HG03342 (cell line): Measurements from ENCODE around the gene ADPRM.

Experiments
- ATAC-seq: cut with Tn5 transposase; IDR thresholded peaks from one replicate; pipeline ENCODE4 v1.9.1; 2021; ENCODE audit warnings: mild to moderate bottlenecking, moderate library complexity; ENCODE audit not compliant: unreplicated experiment

The ADPRM gene

GRCh38 chr17:10738521-10739258, 41.3 kb downstream of the ADPRM start:
- ATAC-seq = no peak

DNA sequence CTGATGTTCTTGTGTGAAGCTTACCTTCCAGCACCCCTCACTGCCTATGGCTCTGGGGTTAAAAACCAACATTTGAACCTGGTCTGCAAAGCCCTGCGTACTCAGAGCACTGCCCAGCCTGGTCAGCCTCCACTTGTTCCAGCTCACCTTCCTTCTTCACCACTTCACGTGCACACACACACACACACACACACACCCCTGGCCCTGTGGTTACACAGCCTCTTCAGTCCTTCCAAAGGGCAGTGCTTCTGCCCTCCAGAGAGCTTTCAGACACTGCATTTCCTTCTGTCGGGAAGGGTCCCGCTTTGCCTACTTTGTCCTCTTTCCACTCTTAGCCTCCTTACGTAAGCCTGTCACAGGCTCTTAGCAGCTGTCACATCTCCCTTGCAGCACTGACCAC, 42.0 kb downstream of the ADPRM start:
- no peak for ATAC-seq

GRCh38 chr17:10741416-10742135, 44.2 kb downstream of the ADPRM start:
- no peak for ATAC-seq

DNA sequence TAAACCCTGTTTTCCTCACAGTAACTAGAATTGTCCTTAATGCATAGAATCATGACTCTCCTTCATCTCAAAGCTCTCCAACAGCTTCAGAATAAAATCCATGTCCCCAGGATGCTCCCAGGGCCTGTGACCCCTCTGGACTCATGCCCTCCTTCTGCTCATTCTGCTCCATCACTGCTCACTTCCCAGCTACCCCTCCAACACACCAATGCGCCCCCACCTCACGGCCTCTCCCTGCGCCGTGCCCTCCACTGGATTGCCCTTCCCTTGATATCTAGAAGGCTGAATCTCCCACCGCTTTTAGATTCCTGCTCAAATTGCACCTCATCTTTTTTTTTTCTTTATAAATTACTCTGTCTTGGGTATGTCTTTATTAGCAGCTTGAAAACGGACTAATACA, 45.0 kb downstream of the ADPRM start:
- no peak for ATAC-seq

DNA sequence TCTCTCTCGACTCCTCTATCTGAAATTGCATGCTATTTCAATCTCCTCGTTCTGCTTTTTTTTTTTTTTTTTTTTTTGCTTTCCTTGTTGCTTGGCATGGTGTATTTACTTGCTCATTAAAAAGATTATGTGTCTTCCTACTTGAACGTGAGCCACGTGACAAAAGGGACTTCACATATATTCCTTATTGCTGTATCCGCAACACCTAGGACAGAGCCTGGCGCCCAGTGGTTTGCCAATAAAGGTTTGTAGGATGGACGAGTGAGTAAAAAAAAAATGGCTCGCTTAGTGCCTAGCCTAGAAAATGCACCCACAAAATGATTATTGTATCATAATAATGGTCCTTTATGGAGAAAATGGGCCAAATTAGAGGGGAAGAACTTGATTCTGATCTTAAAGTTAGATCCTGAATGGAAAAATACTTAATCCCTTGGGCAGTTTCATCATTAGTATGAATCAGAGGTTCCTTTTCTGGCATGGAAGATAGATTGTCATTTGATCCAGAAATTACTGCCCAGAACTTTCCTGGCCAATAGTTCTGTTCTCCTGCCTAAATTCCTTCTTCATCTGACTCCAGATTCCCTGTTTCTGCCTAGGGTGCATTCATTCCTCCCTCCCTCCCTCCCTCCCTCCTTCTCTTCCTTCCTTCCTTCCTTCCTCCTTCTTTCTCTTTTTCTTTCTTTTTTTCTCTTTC, 46.1 kb downstream of the ADPRM start:
- ATAC-seq = no peak

DNA sequence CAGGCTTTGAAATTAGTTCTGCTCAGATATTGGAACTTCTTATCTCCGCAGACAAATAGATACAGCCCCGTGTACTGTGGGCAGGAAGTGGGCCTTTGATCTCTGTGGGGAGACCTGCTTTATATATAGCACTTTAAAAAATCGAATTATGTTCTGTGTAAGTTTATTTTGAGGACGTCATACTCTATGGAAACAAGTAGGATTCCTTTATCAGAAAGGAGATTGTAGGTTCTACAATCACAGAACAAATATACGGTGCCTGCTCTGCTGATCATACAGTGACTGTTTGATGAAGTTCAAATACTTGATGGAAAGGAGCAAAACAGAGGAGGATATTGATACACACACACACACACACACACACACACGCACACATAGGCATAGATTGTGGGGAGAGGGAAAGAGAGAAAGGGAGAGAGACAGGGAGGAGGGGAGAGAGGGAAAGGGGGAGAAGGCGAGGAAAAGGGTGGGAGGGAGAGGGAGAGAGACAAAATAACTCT, 47.2 kb downstream of the ADPRM start:
- ATAC-seq = no peak

GRCh38 chr17:10745231-10745630, 47.8 kb downstream of the ADPRM start:
- ATAC-seq = no peak

DNA sequence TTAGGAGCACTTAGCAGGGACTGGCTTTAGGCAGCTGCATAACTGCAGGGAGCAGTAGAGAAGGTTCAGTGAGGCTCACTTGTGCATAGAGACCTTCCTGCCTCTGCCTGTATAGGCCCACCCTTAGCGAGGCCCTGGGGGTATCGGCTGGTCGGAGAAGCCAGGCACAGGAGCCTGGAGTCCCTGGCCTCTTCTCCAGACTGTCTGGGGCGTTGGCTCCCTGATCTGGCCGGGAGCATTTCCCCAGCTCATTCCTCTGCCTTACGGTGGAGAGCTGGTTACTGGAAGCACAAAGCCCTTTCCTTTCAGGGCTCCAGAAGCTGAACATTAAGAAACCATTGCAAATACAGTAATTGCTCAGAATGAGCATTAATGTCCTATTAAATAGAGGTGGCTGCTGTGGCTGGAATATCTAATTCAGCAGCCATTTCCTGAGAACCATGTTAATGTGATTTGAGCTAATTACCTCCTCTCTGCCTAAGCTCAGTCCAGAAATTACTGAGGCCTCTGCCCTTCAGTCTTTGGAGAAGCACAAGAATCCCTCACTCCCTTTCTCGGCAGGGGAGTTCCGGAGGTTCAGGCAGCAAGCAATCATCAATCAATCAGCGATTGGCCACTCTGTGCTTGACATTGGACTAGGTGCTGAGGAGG, 51.3 kb downstream of the ADPRM start:
- ATAC-seq = no peak

GRCh38 chr17:10750210-10750609, 52.8 kb downstream of the ADPRM start:
- no peak for ATAC-seq

DNA sequence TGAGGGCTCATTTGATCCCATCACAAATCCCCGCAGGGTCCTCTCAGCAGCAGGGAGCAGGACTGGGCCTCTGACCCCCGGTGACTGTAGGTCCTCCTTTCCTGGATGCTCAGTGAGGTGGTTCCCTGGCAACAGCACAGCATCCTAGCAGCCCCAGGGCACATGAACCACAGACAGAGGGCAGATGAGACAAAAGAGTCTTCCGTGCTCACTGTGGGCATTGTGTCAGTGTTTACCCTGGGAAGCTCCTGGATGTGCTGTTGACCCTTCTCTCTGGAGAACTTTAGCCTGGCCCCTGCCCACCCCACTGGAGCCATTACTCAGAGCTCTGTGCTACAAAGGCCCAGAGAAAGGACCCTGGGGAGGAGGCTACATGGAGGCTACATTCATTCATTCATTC, 54.2 kb downstream of the ADPRM start:
- no peak for ATAC-seq

GRCh38 chr17:10752696-10753095, 55.3 kb downstream of the ADPRM start:
- no peak for ATAC-seq

- no peak for ATAC-seq
Observed at GRCh38 chr17:10754109-10754508, 56.7 kb downstream of the ADPRM start.

GRCh38 chr17:10754861-10755591, 57.6 kb downstream of the ADPRM start:
- no peak for ATAC-seq

DNA sequence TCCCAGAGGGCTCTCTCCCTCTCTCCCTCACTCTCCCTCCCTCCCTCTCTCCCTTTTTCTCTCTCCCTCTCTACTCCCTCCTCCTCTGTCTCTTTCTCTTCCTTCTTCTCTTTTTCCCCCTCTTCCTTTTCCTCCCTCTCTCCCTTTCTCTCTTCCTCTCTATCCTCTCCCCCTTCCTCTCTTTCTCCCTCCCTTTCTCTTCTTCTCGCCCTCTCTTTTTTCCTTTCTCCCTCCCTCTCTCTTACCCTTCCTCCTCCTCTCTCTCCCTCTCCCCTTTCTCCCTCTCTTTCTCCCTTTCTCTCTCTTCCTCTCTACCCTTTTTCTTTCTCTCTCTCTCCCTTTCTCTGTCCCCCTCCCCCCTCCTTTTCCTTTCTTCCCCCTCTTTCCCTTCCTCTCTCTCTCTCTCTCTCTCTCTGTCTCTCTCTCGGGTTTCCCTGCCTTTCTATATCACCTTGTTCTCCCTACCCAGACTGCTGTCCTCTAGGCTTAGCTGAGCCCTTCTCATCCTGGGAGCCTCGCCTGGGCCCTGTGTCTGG, 58.3 kb downstream of the ADPRM start:
- no peak for ATAC-seq

DNA sequence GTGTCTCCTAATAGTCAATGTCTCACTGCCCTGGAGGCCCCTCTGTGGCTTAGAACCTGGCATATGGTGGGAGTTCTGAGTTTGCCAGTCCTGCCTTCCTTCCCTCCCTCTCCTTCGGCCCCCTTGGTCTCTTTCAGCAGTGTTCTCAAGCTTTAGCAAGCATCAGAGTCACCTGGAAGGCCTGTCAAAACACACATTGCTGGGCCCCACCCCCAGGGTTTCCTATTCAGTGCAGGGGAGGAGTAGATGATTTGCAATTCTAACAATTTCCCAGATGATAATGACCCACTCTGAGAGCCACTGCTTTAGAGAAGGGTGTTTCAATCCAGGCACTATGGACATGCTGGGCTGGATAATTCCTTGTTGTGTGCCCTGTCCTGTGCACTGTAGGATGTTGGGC, 58.8 kb downstream of the ADPRM start:
- no peak for ATAC-seq

DNA sequence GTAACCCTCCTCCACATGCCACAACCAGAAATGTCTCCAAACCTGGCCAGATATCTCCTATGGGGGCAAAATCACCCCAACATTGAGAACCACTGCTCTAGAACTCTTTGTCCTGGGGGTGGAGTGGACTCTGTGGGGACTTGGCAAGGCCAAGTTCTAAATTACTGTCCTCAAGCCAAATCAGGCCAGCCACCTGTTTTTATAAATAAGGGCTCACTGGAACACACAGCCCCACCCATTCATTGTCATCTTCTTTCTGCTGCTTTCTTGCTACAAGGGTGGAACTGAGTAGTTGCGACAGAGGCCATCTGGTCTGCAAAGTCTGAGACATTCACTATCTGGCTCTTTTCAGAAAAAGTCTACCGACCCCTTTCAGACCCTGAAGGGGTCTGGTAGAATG, 59.2 kb downstream of the ADPRM start:
- no peak for ATAC-seq

- no peak for ATAC-seq
Observed at GRCh38 chr17:10757067-10757466, 59.7 kb downstream of the ADPRM start.

DNA sequence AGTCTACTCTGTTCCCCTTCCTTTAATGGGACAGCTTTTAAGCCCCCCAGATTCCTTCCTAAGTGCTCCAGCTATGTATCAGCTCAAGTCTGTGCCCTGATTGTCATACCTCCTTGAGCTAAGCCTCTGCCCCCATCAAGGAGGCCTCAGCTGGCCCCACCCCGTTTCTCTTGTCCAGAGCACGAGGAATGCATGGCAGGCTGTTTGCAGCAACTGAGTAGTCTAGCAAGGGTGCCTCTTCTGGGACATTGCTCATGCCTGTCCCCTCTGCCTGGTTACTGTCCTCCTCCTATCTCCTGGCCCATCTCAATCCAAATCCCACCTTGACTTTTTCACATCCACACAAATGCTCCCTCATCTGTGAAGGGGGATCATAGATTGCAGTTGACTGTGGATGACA, 60.3 kb downstream of the ADPRM start:
- ATAC-seq = no peak

- no peak for ATAC-seq
Observed at GRCh38 chr17:10758062-10758461, 60.7 kb downstream of the ADPRM start.
